Measurements from ENCODE around the gene PROM1.

The PROM1 gene

DNA sequence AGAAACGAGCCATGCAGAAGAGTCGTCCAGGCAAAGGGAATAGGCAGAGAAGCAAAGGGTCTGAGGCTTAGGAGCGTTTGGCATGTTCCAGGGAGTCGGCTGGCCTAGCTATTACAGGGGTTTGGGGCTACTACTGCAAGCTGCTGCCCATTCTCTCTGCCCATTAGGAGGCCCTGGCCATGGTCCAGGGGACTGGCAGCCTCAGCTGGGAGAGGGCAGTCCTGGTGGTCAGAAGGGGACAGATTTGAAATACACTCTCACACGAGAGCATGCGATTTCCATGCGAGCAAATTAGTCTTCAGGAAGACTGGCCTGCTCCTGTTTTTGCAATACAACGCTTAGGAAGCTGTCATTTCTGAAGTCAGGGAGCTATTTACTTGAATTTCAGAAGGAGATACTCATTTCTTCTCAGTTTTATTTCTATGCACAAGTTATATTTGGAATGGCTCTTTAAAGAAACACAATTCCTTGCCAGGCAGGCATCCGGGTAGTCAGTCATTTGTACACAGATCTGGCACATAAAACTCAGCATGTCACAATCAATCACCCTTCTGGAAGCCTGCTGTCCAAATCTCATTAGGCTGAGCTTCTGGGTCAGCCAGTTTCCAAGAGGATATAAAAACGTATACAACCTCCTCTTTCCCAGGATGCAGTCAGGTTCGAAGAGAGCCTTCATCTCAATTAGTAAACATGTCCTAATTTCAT is 27.0 kb downstream of the PROM1 start:
- DNase-seq: no peak

DNA sequence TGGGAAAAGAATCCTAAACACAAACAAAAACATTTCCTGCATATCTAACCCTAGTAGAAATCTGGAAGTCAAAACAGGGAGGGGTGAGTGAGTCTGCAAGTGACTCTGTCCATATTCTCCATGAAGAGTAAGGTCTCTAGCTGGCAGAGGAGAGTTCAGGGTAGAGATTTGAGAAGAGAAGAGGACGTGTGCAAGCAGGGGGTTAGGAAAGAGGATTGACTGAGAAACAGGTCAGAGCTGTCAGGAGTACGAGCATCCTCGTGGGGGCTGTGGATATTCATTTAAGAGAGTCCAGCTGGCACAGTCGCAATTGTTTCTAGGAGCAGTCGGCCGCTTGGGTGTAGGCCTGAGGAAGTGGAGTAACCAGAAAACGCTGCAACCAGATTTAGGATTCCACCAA is 27.9 kb downstream of the PROM1 start:
- no peak for DNase-seq

DNA sequence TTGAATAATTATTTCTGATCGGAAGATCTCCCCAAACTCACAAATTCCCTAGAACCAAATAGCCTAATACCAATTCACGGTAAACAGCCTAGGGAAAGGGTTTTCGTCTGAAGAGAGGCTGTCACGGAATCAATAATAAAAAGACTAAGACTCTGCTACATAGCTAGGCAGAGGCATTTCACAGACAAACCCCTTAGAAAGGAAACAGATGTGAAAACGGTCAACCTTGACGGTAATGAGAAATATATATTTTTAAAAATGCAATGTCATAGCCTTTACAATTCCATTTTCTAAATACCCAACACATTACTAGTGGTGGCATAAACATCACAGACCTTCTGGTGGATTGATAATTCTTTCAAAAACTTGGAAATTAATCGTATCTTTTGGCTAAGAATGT is 28.4 kb downstream of the PROM1 start:
- no peak for DNase-seq

DNA sequence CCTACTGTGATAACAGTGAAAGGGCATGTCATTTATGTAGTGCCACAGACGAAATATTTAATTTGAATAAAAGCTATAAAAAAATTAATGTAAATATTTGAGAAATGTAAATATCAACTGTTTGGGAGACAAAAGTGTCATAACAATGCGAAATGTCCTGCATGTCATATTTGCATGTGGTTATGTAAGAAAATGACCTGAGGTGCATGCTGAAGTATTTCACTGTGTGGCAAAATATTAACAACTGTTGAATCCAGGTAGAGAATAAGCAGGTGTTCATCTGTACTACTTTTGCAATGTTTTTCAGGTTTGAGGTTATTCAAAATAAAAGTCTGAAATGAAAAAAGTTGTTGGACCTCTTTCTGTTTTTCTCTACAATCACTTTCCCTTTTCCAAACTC is 30.9 kb downstream of the PROM1 start:
- DNase-seq: no peak

DNA sequence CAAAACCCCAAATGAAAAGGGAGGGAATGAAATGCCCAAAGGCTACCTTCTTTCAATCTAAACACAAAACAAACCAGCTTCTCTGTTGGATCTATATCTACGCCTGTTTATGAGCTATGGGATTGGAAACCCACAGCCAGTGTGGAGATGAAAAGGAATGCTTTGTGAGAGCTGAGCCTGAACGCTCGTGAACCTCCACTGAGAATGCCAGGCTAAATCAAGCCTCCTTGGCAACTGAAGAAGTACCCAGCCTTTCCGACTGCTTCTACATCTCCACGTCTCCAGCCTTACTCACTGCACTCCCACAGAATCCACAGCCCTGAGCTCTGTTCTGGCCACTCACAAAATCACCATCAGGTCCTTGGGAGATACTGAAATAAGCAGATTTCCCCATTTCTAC is 31.8 kb downstream of the PROM1 start:
- DNase-seq: no peak

DNA sequence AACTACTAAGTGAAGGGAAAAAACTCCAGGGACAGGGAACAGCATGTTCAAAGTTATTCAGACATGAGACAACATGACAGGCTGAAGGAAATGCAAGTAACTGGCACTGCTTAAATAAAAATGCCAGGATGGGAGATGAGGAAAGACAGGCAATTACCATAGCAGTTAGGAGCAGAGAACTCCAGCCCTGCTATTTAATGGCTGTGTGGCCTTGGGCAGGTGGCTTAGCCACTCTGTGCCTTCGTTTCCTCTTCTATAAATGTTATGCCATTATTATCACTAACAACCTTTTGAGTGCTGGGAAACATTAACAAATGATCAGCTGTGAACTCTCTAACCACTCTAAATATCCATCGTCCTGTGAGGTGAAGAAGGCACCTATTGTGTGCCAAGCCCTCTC is 32.7 kb downstream of the PROM1 start:
- DNase-seq: no peak

DNA sequence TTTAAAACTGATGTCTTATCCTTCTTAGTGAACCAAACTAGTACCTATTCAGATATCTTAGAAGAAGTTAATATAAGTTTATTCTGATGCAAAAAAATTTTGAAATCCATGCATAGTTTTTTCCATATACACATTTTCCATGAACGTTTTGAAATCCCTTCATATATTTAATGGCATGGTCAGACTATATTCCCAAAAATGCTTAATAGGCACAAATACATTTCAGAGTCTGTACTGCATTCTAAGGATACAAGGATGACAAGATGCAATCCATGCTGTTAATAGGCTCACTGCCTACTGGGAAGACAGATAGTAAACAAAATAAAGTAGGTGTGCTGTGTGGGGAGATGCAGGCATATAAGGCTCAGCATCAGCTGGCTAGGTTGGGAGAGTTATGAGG is 33.2 kb downstream of the PROM1 start:
- DNase-seq: no peak

DNA sequence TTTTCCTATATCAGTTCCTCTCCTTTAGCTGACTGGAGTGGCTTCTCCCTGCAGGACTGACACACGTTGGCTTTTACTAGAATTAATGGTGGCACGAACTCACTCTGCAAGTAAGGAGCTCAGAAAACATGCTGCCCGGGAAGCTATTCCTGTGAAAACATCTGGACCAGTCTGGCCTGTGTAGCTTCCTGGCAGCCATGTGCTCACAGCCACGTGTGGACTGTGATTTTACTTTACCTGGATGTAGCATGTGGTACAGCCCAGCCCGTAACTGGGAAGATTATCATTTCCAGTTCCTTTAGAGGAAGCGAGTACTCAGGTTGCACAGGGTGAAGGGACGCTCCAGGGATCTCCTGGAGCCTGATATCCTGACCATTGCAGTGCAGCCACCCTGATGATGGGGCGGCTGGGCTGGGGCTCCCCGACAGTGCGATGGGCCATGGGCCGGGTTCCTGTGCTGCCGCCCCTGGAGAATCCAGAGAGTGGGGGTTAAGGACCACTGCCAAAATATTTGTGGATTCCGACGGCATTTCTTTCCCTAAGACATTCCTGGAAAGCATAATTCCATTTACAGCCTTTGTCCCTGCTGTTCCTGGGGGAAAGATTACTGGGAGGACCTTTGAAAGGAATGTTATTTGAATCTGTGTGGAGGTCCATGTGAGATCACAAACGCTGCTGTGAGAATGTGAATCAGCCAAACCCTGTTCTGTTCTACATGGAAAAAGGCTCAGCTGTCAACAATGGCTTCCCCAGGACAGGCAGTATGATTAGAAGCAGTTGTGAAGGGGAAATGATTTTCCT is 35.0 kb downstream of the PROM1 start:
- no peak for DNase-seq

DNA sequence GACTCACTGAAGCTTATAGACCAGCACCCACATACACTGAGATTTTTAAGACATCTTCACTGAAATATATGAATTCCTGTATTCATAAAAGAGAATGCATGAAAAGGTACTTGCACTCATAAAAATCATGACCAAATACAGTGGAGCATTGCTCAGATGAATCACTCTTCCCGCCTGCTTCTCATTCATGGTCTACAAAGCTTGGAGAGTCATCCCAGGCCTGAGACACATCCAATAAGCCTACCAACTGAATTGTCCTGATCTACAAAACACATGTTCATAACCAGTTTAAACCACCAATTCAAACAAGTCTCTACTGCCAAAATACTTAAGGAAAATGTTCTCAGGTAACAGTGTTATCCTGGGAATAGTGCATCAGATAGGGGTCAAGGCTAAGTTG is 38.1 kb downstream of the PROM1 start:
- DNase-seq: no peak

DNA sequence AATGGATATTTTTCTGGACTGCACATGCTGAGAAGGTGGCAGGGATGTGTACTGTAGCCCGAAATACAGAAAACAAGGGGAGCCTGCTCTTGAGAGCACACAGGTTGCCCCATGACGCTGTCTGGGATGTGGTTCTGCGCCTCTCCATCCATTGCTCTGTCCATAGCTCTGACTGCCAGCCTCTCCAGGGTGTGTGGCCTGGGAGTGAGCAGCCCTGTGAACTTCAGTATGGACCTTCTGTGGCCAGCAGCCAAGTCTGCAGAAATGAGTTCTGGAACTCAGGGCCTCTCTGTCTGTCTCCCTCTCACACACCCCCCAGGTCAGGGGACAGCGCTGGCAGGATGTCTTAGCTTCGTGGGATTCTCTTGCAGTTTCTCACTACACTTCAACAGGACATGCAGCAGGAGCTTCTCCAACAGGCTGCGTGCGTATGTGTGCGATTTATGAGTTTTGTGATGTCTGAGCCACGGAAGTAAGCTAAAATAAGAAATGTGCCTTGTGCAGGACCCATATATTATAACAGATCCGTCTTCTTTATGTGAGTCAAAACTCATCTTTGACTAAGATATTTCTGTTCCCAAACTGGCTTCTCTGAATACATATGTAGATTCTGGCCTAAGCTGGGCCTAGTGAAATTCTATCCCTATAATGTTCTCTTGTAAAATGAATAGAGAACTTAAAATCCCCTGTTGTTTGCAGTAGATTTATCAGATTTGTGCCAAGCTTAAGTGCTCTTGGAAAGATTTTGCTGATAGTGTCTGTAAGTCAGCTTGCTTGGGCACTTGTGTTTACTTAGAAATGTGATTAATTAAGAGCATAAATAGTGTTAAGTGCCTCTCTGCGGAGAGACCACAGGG is 40.0 kb downstream of the PROM1 start:
- no peak for DNase-seq

DNA sequence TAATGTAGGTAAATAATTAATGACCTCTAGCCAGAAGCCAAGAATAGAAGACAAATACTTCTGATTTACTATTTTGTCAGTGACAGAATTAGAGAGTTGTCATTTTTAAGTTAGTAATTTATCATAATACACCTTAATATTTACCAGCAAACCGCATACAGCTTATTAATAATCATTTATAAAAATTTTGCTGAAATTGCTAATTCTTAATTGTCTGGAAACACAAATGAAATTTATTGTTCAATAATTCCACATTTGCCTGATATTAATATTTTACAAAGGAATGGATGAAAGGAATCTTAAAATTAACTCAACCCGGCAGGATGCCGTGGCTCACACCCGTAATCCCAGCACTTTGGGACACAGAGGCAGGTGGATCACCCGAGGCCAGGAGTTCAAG is 44.7 kb downstream of the PROM1 start:
- DNase-seq: no peak

DNA sequence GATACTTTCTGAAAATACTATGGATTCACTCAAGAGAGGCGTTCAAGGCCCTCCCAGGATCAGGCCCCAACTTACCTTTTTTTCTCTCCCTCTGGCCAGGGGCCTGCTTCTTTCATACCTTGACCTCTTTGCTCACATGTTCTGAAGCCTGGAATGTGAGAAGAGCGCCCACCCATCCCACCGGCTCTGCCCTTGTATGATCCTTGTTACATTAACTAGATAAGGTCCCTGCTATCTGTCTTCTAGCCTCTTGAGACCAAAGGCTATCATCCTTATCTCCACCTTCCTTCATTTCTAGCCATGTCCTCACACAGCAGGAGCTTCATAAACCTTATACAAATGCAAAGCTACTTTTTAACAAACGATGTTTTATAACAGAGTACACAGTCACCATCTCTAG is 45.9 kb downstream of the PROM1 start:
- no peak for DNase-seq

DNA sequence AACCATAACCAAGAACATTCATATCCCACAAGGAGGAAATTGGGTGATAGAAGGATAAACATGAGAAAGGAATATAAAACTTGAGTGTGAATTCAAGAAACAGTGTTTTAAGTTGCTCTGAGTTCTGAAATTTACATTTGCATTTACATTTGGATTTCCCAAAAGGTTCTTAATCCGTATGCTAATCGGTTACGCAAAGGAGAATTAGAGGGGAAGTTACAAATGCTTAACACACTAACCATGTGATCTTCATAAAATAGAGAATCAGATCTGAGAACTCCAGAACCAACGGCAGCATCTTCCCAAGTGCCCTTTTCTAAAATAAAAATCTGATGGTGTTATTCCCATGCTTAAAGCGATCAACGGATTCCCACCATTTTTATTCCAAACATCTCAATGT is 48.0 kb downstream of the PROM1 start:
- DNase-seq: no peak

DNA sequence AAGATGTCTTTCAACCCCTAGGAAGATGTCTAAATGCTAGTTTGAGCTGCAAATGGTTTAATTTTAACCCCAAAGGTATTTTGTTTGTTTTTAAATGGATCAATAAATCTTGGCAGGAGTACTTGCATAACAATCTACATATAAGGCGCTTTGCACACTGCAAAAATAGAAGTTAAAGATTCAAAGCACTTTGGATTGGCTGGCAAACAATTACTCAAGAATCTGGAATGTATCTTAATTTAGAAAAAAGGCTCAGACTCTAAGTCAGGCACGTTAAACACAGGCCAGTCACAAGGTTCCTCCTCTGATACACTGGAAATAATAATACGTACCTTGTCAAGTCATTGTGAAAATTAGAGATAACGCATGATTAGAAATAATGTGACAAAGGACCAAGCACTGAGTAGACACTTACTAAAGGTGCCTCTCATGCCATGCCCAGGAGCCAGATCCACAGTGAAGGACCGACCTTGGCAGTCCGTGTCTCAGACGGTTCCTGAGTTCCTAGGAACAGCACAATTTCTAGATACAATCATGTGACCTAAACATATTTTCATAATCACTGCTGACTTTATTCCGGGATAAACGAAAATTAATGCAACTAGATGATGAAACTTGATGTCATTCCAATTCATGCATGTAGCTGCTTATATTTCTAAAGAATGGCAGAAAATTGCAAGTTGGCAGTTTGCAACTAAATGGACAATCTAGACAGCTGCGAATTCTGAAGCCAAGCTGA is 49.6 kb downstream of the PROM1 start:
- no peak for DNase-seq

DNA sequence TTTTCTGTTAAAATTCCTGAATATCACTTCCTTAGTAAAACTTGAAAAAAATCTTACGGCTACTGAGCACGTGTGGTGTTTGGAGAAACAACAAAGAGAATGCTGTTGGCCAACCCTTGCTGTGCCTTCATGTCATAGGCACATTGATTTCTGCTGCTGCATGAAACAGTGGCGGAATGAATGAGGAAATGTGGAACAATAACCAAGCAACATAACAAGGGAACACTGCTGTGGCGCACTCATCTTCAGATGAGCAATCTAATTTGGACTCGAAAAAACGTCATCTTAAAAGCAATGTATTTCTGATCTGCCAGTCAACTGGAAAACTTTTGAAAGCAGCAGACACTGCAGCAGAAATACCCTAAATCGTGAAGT is 51.4 kb downstream of the PROM1 start:
- no peak for DNase-seq

DNA sequence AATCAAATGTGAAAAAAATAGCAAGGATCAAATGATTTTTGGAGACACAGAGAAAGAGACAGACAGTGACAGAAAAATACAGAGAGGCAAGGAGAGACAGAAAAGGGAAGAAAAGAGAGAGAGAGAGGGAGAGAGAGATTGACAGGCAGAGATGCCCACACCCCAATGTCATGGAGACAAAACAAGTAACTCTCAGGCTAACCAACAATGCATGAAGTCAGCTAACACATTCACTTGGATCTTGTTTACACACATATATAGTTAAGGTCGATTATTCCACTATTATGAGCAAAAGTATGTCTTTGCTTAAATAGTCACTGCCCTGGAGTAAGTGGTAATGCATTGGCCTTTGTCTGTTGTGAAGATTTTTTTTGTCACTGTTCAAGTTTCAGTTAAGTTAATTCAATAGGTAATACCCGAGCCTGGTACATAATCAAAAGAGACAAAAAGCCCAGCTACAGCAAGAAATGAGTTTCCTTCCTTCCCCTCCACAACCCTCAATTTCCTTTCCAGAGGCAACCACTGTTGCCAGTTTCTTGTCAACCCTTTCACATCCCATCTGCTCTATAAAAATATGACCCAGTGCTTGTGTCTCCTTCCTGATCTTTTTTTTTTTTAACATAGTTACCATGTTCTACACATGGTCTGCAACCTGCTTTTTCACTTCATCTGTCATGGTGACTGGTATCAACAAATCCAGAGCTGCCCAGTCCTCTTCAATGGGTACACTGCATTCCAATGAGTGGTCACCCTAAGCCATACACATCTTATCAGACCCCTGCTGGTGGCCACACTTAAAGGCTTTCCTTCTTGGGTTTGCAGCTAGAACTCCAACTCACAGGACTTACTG is 52.1 kb downstream of the PROM1 start:
- DNase-seq: no peak

DNA sequence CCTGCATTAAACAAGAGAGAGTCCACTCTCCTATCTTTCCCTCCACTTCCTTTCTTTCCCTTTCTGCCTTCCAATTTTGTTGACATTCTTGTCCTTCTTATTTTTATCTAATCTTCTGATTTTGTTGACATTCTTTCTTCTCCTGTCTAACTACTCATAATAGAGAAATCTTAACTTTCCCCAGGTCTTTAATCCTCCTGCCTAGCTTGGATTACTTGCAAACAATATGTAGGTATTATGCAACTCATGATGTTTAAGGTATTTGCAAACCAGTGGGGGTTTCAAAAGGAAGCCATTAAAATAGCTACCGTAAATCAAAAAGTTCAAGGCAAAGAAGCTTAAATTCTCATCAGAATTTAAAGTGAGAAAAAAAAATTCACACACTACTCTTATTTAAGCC is 53.9 kb downstream of the PROM1 start:
- no peak for DNase-seq

DNA sequence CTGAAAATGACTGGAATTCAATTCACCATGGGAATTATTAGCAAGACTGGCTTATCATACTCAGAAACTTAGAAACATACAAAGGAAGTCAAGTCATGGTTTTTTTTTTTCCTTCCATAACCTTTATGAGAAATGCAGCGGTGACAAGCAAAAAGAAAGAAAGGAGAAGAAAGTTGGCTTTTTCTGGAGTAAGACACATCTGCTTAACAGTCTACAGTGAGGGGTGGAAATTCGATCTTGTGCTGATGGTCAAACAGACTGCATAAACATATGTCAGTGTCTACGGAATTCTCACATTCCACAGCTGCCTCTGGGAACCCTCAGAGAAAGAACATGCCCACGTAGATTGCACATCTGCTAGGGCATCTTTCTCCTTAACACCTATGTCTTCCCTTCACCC is 54.6 kb downstream of the PROM1 start:
- DNase-seq: no peak

DNA sequence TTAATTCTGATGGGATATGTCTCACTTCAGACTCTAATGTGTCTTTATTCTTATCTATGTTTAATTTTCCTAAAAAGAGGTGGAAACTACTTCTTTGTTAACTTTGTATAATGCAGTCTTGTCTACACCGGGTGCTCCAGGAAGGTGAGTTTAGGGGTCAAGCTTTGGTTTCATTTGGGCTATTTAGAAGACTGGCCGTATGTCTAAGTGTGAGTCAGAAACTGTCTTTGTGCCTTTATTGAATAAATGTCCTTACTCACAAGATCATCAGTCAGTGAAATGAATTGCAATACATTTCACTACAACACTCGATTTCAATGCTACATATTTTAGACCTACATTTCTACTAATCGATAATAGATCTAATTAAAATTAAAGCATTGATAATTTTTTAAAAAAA is 56.2 kb downstream of the PROM1 start:
- DNase-seq: no peak

DNA sequence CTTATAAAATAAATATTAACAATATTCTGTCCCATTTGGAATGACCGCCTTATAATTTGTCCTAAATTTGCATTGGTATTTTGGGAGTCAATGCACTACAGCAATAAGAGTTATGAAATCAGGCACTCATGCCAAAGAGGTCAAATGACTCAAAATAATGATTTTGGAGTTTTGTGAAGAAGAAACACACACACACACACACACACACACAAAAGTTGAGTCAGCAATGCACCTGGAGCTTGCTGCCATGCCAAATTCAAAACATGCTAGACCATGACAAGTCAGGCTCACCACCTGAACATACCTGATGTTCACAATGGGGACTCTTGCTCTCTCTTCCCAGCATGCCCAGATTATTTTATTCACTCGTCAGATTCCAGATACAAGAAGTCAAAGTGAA is 56.7 kb downstream of the PROM1 start:
- no peak for DNase-seq

DNA sequence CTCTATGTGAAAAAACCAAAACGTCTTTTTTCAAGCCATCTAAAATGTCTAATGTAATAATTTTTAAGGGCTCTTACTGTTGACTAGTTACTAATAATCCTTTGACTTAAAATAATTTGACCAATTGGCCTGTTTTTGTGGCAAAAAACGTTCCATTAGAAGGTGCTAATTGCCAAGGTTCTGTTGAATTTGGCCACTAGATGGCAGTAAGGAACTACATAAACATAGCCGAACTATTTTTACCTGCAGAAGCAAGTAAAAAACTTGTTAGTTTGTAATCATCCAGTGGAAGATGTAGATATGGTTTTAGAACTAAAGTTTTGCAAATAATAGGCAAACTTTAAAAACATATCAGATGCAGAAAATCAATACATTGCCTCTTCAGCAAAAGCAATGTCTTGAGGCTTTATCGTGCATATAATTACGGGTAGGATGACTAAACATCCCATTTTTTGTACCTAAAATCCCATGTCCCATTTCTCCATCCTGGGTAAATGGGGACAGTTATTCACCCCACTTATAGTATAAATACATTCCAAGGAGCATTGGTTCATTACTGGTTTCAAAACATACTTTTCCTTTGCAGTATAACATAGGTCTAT is 57.6 kb downstream of the PROM1 start:
- peak; percentile 10 for DNase-seq

DNA sequence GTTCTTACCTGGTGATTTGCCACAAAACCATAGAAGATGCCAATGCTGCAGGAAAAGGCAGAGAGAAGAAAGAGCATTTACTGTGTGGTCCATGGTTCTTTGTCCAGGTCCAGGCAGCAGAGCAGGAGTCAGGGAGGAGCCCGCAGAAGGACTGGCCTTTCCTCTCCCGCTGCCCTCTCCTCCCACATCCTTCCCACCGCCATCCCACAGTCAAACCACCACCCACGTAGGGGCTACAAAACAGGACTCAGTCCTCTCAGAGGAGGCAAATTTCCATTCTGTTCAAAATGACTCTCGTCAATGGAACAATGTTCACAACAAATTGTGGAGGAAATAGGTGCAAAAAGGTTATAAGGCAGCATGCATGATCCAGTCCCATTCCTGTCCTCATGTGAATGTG is 58.6 kb downstream of the PROM1 start:
- DNase-seq: no peak
